Neural cell (in vitro differentiated cells): ENCODE results near the gene PLD6. TPM values are rescaled to one million over a fixed set of nuclear protein-coding genes. Genes with fewer than 3 reads are reported as not detected.

ENCODE experiments used
- H2AFZ ChIP-seq: fragments of 200-600, 300-800 bp; sonication (generic), shearing (Covaris generic); 2 replicates; pipeline ENCODE4 v1.6.0; 2014; ENCODE audit warnings: low read depth, mild to moderate bottlenecking, antibody characterized with exemption, low read length, moderate library complexity
- H3F3A ChIP-seq: fragments of 200-600 bp; shearing (Covaris generic); 2 replicates; pipeline ENCODE4 v1.6.1; 2016; ENCODE audit warnings: mild to moderate bottlenecking, moderate library complexity, mixed read lengths, antibody characterized with exemption, low read length; ENCODE audit not compliant: insufficient read depth, poor library complexity, severe bottlenecking
- H3K27ac ChIP-seq: fragments of 200-600, 300-800 bp; sonication (generic), shearing (Covaris generic); 2 replicates; pipeline ENCODE4 v1.5.1; 2014; ENCODE audit warnings: mild to moderate bottlenecking, low read length, moderate library complexity
- H3K27me3 ChIP-seq: fragments of 300-800, 200-600 bp; sonication (generic), shearing (Covaris generic); 2 replicates; pipeline ENCODE4 v1.6.0; 2014; ENCODE audit warnings: mild to moderate bottlenecking, low read depth, low read length, moderate library complexity; ENCODE audit not compliant: insufficient read depth
- H3K36me3 ChIP-seq: fragments of 300-800, 200-600 bp; sonication (generic), shearing (Covaris generic); 2 replicates; pipeline ENCODE4 v1.5.1; 2014; ENCODE audit warnings: mild to moderate bottlenecking, antibody characterized with exemption, low read length, moderate library complexity; ENCODE audit not compliant: insufficient read depth
- H3K4me2 ChIP-seq: fragments of 300-800, 200-600 bp; sonication (generic), shearing (Covaris generic); 2 replicates; pipeline ENCODE4 v1.6.0; 2014; ENCODE audit warnings: mild to moderate bottlenecking, low read length
- H3K4me3 ChIP-seq: fragments of 300-800, 200-600 bp; sonication (generic), shearing (Covaris generic); 2 replicates; pipeline ENCODE4 v1.5.1; 2014; ENCODE audit warnings: mild to moderate bottlenecking, low read length, moderate library complexity
- H3K79me2 ChIP-seq: fragments of 200-600 bp; shearing (Covaris generic); replicated peaks from 2 replicates; pipeline ENCODE4 v1.6.0; 2014; ENCODE audit warnings: mild to moderate bottlenecking, low read length, moderate library complexity; ENCODE audit not compliant: insufficient read depth
- H3K9ac ChIP-seq: fragments of 300-800, 200-600 bp; sonication (generic), shearing (Covaris generic); 2 replicates; pipeline ENCODE4 v1.6.1; 2016; ENCODE audit warnings: mild to moderate bottlenecking, low read length, mixed read lengths
- H3K9me2 ChIP-seq: fragments of 200-600 bp; shearing (Covaris generic); 2 replicates; pipeline ENCODE4 v1.6.1; 2016; ENCODE audit warnings: mild to moderate bottlenecking, low read length, mixed read lengths; ENCODE audit not compliant: insufficient read depth
- H3K9me3 ChIP-seq: fragments of 200-600, 300-800 bp; sonication (generic), shearing (Covaris generic); 2 replicates; pipeline ENCODE4 v1.6.1; 2016; ENCODE audit warnings: mild to moderate bottlenecking, mixed run types, low read length, moderate library complexity, mixed read lengths
- H4K20me1 ChIP-seq: fragments of 200-600 bp; shearing (Covaris generic); 2 replicates; pipeline ENCODE4 v1.6.1; 2016; ENCODE audit warnings: mild to moderate bottlenecking, mixed run types; ENCODE audit not compliant: insufficient read depth
- CTCF ChIP-seq: fragments of 450-650 bp; IDR thresholded peaks from 2 replicates; pipeline ENCODE4 v1.5.1; 2014; ENCODE audit warnings: antibody characterized with exemption, mild to moderate bottlenecking, moderate library complexity; ENCODE audit not compliant: poor library complexity, severe bottlenecking
- EP300 ChIP-seq: fragments of 450-650 bp; conservative IDR thresholded peaks from 2 replicates; pipeline ENCODE4 v1.6.1; 2014; ENCODE audit warnings: antibody characterized with exemption, mild to moderate bottlenecking, moderate library complexity; ENCODE audit not compliant: poor library complexity, severe bottlenecking
- EZH2 ChIP-seq: fragments of 200-600, 300-800 bp; shearing (Covaris generic), sonication (generic); IDR thresholded peaks from 2 replicates; pipeline ENCODE4 v1.6.1; 2014; ENCODE audit warnings: antibody characterized with exemption, low read length, borderline replicate concordance, mild to moderate bottlenecking; ENCODE audit not compliant: insufficient read depth, poor library complexity, severe bottlenecking
- MXI1 ChIP-seq: fragments of 450-650 bp; conservative IDR thresholded peaks from 2 replicates; pipeline ENCODE4 v1.6.1; 2014; ENCODE audit warnings: antibody characterized with exemption, mild to moderate bottlenecking; ENCODE audit not compliant: poor library complexity, severe bottlenecking
- POLR2AphosphoS5 ChIP-seq: IDR thresholded peaks from 2 replicates; pipeline ENCODE4 v1.6.1; 2012
- RAD21 ChIP-seq: fragments of 450-650 bp; conservative IDR thresholded peaks from 2 replicates; pipeline ENCODE4 v1.6.1; 2014; ENCODE audit warnings: antibody characterized with exemption, mild to moderate bottlenecking, moderate library complexity
- REST ChIP-seq: IDR thresholded peaks from 2 replicates; pipeline ENCODE4 v1.6.1; 2012; ENCODE audit warnings: borderline replicate concordance
- SMC3 ChIP-seq: fragments of 450-650 bp; conservative IDR thresholded peaks from 2 replicates; pipeline ENCODE4 v1.6.1; 2014; ENCODE audit warnings: antibody characterized with exemption, mild to moderate bottlenecking, moderate library complexity; ENCODE audit not compliant: poor library complexity
- TAF1 ChIP-seq: IDR thresholded peaks from 2 replicates; pipeline ENCODE4 v1.6.1; 2012; ENCODE audit warnings: low read depth
- polyA plus RNA-seq: library from polyadenylated mRNA; depleted of rRNA; stranded (reverse); fragments of >200 nt; gene quantifications from 2 replicates; pipeline ENCODE4 v1.2.3, GENCODE V29; 2014

Gene PLD6
- polyA plus RNA-seq, 1 donor from 2014 or later: 2.0 TPM

GRCh38 chr17:17175917-17176316 is 30.2 kb downstream of the PLD6 start:
- no peaks in the 10 kb centered on the region for H3K79me2 ChIP-seq
- H3K9me2 ChIP-seq: no peaks in the 10 kb centered on the region
- H3F3A ChIP-seq: no peaks in the 10 kb centered on the region
- H3K4me3 ChIP-seq: no peak overlapping the region
- no peaks in the 10 kb centered on the region for H3K9me3 ChIP-seq
- no peaks in the 10 kb centered on the region for H3K36me3 ChIP-seq
- TF ChIP-seq MXI1 (no peak), RAD21 (no peak), SMC3 (no peak), REST (no peak), TAF1 (no peak)
- H3K4me2 ChIP-seq: no peak overlapping the region
- no peaks in the 10 kb centered on the region for H3K27me3 ChIP-seq
- H2AFZ ChIP-seq: no peak overlapping the region
- H3K9ac ChIP-seq: no peak overlapping the region
- no peak overlapping the region for H3K27ac ChIP-seq
- no peaks in the 10 kb centered on the region for H4K20me1 ChIP-seq

DNA sequence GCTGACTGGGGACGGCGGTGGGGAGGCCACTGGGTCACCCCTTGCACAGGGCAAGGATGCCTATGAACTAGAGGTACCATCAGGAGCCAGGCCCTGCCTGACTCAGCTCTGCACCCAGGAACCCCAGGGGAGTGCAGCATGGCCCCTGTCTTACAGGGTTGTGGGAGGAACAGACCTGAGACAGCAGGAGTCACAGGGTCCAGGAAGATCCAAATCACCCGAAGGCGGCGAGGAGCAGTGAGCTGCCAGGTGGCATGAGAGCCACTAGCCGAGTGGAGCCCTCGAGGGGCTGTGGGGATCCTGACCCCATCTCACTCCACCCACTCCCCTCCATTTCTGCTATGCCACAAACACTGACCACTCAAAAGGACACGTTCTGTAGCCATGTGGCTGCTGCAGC is 30.8 kb downstream of the PLD6 start:
- H3F3A ChIP-seq: no peaks in the 10 kb centered on the region
- H3K79me2 ChIP-seq: no peaks in the 10 kb centered on the region
- no peak overlapping the region for H2AFZ ChIP-seq
- TF ChIP-seq MXI1: no peak
- TF ChIP-seq CTCF: no peak
- no peak for TF ChIP-seq SMC3
- TF ChIP-seq EP300: no peak
- no peak for TF ChIP-seq RAD21
- H3K9ac ChIP-seq: no peak overlapping the region
- no peaks in the 10 kb centered on the region for H4K20me1 ChIP-seq
- H3K36me3 ChIP-seq: no peaks in the 10 kb centered on the region
- H3K9me2 ChIP-seq: no peaks in the 10 kb centered on the region
- no peak overlapping the region for H3K27ac ChIP-seq
- H3K27me3 ChIP-seq: no peaks in the 10 kb centered on the region
- no peak overlapping the region for H3K4me2 ChIP-seq
- H3K4me3 ChIP-seq: no peak overlapping the region
- no peaks in the 10 kb centered on the region for H3K9me3 ChIP-seq

DNA sequence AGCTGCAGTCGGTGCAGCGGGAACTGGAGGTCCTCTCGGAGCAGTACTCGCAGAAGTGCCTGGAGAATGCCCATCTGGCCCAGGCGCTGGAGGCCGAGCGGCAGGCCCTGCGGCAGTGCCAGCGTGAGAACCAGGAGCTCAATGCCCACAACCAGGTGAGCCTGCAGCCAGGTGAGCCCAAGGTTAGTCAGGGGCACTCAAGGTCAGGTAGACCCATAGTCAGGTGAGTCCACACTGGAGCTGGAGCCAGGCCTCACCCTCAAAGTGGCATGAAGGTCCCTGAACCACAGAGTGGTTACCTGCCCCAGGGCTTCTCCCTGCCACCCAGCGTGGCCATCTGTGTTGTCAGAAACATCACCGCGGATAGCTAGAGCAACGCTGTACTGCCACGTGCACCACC is 32.2 kb downstream of the PLD6 start:
- TF ChIP-seq REST (no peak), RAD21 (no peak), EP300 (no peak), SMC3 (no peak), TAF1 (no peak), POLR2AphosphoS5 (no peak), CTCF (no peak), EZH2 (no peak)
- Histone ChIP-seq H3K79me2 (no peaks in the 10 kb centered on the region), H2AFZ (no peak overlapping the region), H3K9me2 (no peaks in the 10 kb centered on the region), H3K9me3 (no peaks in the 10 kb centered on the region), H3K9ac (no peak overlapping the region), H3F3A (no peaks in the 10 kb centered on the region), H3K36me3 (no peaks in the 10 kb centered on the region), H3K27ac (no peak overlapping the region), H3K4me2 (no peak overlapping the region), H3K4me3 (no peak overlapping the region), H4K20me1 (no peaks in the 10 kb centered on the region), H3K27me3 (no peaks in the 10 kb centered on the region)
